ENCODE data around the gene AKR1C4. TPM values are rescaled to one million over a fixed set of nuclear protein-coding genes. Genes with fewer than 3 reads are reported as not detected.
"Not testable (repeated sequence)": the region's sequence is repeated elsewhere in the genome, so short reads cannot be mapped to it uniquely, and the experiment has no call there.

AKR1C4 gene
- total and polyA plus RNA-seq, 8 donors = not detected

DNA sequence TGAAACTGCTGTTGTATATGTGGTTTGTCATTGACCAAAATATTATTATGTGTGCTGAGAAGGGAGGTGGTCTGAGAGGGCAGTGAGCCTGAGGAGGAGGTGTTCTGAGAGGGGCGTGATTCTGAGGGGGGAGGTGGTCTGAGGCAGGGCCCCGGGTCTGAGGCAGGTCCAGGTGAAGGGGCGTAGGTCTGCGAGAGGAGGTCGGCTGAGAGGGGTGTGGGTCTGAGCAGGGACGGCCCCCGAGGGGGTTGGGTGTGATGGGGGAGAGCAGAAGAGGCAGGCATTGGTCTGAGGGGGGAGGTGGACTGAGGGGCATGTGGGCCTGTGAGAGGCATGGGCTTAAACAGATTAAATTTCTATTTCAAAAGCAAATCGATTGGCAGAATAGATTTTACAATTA is 32.4 kb downstream of the AKR1C4 start:
- H3K36me3 ChIP-seq = no peaks in the 10 kb centered on the region
- 75 to 86% (median 81%) methylated on average over 8 of the region's 8 CpGs for WGBS, 5 donors
- no peak for DNase-seq
- no peak for TF ChIP-seq POLR2AphosphoS5 (IDR thresholded peaks at IDR 0.05)
- no peak for TF ChIP-seq POLR2A (IDR thresholded peaks at IDR 0.05)
- no peak for TF ChIP-seq EP300 (IDR thresholded peaks at IDR 0.05)
- no peak for TF ChIP-seq CTCF (IDR thresholded peaks at IDR 0.05)
- H3K27me3 ChIP-seq = no peaks in the 10 kb centered on the region
- intact Hi-C loops (cut with DNase I; ENCODE audit: low total_unique reads) = no loop called here
- H3K9me3 ChIP-seq = no peaks in the 10 kb centered on the region
- H3K27ac ChIP-seq = no peak overlapping the region
- no peak overlapping the region for H3K4me3 ChIP-seq
- peaks cover 0 to 3% (median 0%) of the 10 kb centered on the region in 4 donors for H3K4me1 ChIP-seq

DNA sequence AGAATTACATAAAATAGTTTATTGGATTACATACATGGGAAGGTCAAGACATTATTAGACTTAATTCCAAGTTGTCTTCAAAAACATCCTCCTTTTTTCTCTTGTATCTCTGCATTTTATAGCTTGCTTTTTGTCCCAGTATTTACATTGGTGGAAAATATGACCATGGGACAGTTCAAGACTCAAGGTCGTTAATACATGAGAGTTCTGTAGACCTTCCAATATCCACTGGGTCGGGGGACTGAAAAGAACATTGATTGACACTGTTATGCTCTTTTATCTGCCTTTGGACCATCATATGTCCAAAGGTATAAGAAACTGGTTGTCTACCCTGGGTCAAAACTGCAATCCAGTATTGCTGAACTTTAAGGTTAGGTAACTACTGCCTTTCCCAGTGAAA is 36.7 kb downstream of the AKR1C4 start:
- DNase-seq = no peak
- Histone ChIP-seq H3K36me3 (no peaks in the 10 kb centered on the region), H3K4me3 (no peak overlapping the region), H3K27me3 (no peaks in the 10 kb centered on the region), H3K4me1 (peaks cover 0 to 12% (median 0%) of the 10 kb centered on the region in 4 donors), H3K27ac (no peak overlapping the region), H3K9me3 (peaks cover 0 to 3% (median 0%) of the 10 kb centered on the region in 4 donors)
- 71 to 83% (median 82%) methylated on average over 2 of the region's 2 CpGs for WGBS, 5 donors
- TF ChIP-seq CTCF (IDR thresholded peaks at IDR 0.05) (no peak), POLR2AphosphoS5 (IDR thresholded peaks at IDR 0.05) (no peak), EP300 (IDR thresholded peaks at IDR 0.05) (no peak), POLR2A (IDR thresholded peaks at IDR 0.05) (no peak)
- intact Hi-C loops (cut with DNase I; ENCODE audit: low total_unique reads) = no loop called here

DNA sequence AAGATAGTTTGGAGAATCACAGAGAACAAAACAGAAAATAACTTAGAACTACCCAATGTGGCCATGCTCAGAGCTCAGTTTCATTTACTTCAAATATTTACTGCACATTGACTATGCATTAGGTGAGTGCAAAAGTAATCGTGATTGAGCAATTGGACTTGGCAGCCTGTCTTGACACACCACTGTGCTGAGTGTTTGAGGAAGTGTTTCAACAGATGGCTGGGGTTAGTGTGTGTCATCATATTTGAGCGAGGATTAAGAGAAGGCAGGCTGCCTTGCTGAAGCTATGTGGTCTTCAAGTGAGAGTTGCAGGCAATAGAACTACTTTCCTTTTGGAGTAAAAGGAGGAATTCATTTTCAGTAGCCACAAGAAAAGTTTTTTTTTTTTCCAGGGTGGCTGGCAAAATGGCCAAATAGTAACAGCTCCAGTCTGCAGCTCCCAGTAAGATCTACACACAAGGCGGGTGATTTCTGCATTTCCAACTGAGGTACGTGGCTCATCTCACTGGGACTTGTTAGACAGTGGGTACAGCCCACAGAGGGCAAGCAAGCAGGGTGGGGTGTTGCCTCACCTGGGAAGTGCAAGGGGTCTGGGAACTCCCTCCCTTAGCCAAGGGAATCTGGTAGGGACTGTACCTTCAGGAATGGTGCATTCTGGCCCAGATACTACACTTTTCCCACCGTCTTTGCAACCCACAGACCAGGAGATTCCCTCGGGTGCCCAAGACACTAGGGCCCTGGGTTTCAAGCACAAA is 37.6 kb downstream of the AKR1C4 start:
- DNase-seq = peak; percentile 67
- peaks cover 0 to 12% (median 0%) of the 10 kb centered on the region in 4 donors for H3K4me1 ChIP-seq
- intact Hi-C loops (cut with DNase I; ENCODE audit: low total_unique reads) = no loop called here
- TF ChIP-seq POLR2A (IDR thresholded peaks at IDR 0.05) = no peak
- peak in 2 of 3 donors; percentile 61 to 71 for TF ChIP-seq POLR2AphosphoS5 (IDR thresholded peaks at IDR 0.05)
- no peak for TF ChIP-seq EP300 (IDR thresholded peaks at IDR 0.05)
- no peak for TF ChIP-seq CTCF (IDR thresholded peaks at IDR 0.05)
- 47 to 68% (median 64%) methylated on average over 4 to 6 of the region's 6 CpGs for WGBS, 5 donors
- H3K27ac ChIP-seq = peak overlapping the region in 1 of 5 donors; percentile 39
- no peak overlapping the region for H3K4me3 ChIP-seq
- H3K27me3 ChIP-seq = no peaks in the 10 kb centered on the region
- H3K9me3 ChIP-seq = peaks cover 0 to 3% (median 0%) of the 10 kb centered on the region in 4 donors
- no peaks in the 10 kb centered on the region for H3K36me3 ChIP-seq

- intact Hi-C loops (cut with DNase I; ENCODE audit: low total_unique reads); DNase-seq; H3K36me3 ChIP-seq; H3K27me3 ChIP-seq; H3K9me3 ChIP-seq; H3K27ac ChIP-seq; H3K4me3 ChIP-seq: not testable (repeated sequence)
- peaks cover 0 to 12% (median 0%) of the 10 kb centered on the region in 4 donors for H3K4me1 ChIP-seq
- WGBS, 5 donors = 47 to 76% (median 63%) methylated on average over 2 of the region's 2 CpGs
These were observed 40.9 kb downstream of the AKR1C4 start for GRCh38 chr10:5237541-5237940.

DNA sequence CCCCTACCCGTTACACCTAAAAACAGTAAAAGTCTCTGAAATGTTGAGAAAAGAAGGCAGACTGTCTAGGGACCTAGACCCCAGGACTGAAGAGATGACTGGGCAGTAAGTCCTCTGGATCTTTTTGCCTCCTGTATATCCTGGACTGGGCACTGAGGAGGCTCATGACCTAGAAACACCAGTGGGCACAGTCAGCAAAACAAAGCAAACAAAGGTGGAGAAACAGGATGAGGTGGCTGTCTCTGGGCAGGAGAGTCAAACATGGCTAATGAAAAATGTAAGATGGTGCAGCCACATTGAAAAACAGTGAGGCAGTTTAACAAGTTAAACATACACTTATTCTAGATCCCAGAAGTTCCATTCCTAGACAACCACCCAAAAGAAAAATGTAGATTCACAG is 45.9 kb downstream of the AKR1C4 start:
- TF ChIP-seq EP300 (IDR thresholded peaks at IDR 0.05) (no peak), POLR2A (IDR thresholded peaks at IDR 0.05) (no peak), POLR2AphosphoS5 (IDR thresholded peaks at IDR 0.05) (no peak)
- Histone ChIP-seq H3K4me3 (no peak overlapping the region), H3K9me3 (no peaks in the 10 kb centered on the region), H3K4me1 (no peaks in the 10 kb centered on the region), H3K27ac (no peak overlapping the region), H3K27me3 (no peaks in the 10 kb centered on the region), H3K36me3 (no peaks in the 10 kb centered on the region)
- WGBS, 5 donors = 61 to 100% (median 93%) methylated on average over 1 of the region's 1 CpG
- no peak for DNase-seq
- intact Hi-C loops (cut with DNase I; ENCODE audit: low total_unique reads) = no loop called here
